ENCODE measurements around the gene SLC26A9.
"Not testable (repeated sequence)": the region's sequence is repeated elsewhere in the genome, so short reads cannot be mapped to it uniquely, and the experiment has no call there.

Gene SLC26A9

GRCh38 chr1:205907794-205908193, 35.5 kb downstream of the SLC26A9 start:
- peak; percentile 80 for TF ChIP-seq CTCF (conservative IDR thresholded peaks at IDR 0.05; ENCODE audit: low read depth, low read length)
- DNase-seq (ENCODE audit: low read depth): peak; percentile 61

GRCh38 chr1:205905095-205905494, 38.2 kb downstream of the SLC26A9 start:
- not testable (repeated sequence) for H3K4me3 ChIP-seq (ENCODE audit: low read depth, low read length); DNase-seq (ENCODE audit: low read depth)

More at GRCh38 chr1:205907794-205908193, 35.5 kb downstream of the SLC26A9 start:
- no peak overlapping the region for H3K4me3 ChIP-seq (ENCODE audit: low read depth, low read length)

- no peak for TF ChIP-seq CTCF (conservative IDR thresholded peaks at IDR 0.05; ENCODE audit: low read depth, low read length)
- no peak overlapping the region for H3K4me3 ChIP-seq (ENCODE audit: low read depth, low read length)
- DNase-seq (ENCODE audit: low read depth): no peak
These were observed 46.9 kb downstream of the SLC26A9 start for GRCh38 chr1:205896351-205896750.

GRCh38 chr1:205894119-205894518, 49.1 kb downstream of the SLC26A9 start:
- not testable (repeated sequence) for DNase-seq (ENCODE audit: low read depth)

GRCh38 chr1:205892175-205892574, 51.1 kb downstream of the SLC26A9 start:
- not testable (repeated sequence) for H3K4me3 ChIP-seq (ENCODE audit: low read depth, low read length); DNase-seq (ENCODE audit: low read depth)

More at GRCh38 chr1:205894119-205894518, 49.1 kb downstream of the SLC26A9 start:
- H3K4me3 ChIP-seq (ENCODE audit: low read depth, low read length): not testable (repeated sequence)

- DNase-seq (ENCODE audit: low read depth): peak; percentile 31
These were observed 51.8 kb downstream of the SLC26A9 start for GRCh38 chr1:205891481-205891880.

GRCh38 chr1:205890631-205891030, 52.6 kb downstream of the SLC26A9 start:
- H3K4me3 ChIP-seq (ENCODE audit: low read depth, low read length); DNase-seq (ENCODE audit: low read depth): not testable (repeated sequence)

More at GRCh38 chr1:205891481-205891880, 51.8 kb downstream of the SLC26A9 start:
- H3K4me3 ChIP-seq (ENCODE audit: low read depth, low read length): not testable (repeated sequence)

- H3K4me3 ChIP-seq (ENCODE audit: low read depth, low read length): not testable (repeated sequence)
- peak; percentile 66 for DNase-seq (ENCODE audit: low read depth)
These were observed 53.5 kb downstream of the SLC26A9 start for GRCh38 chr1:205889706-205890105.

- H3K4me3 ChIP-seq (ENCODE audit: low read depth, low read length); DNase-seq (ENCODE audit: low read depth): not testable (repeated sequence)
These were observed 54.2 kb downstream of the SLC26A9 start for GRCh38 chr1:205889006-205889405.

GRCh38 chr1:205883792-205884191, 59.5 kb downstream of the SLC26A9 start:
- TF ChIP-seq CTCF (conservative IDR thresholded peaks at IDR 0.05; ENCODE audit: low read depth, low read length): no peak

GRCh38 chr1:205880923-205881322, 62.3 kb downstream of the SLC26A9 start:
- no peak for DNase-seq (ENCODE audit: low read depth)
- H3K4me3 ChIP-seq (ENCODE audit: low read depth, low read length): no peak overlapping the region
- TF ChIP-seq CTCF (conservative IDR thresholded peaks at IDR 0.05; ENCODE audit: low read depth, low read length): no peak

More at GRCh38 chr1:205883792-205884191, 59.5 kb downstream of the SLC26A9 start:
- no peak for DNase-seq (ENCODE audit: low read depth)
- no peak overlapping the region for H3K4me3 ChIP-seq (ENCODE audit: low read depth, low read length)
